Esophagus (tissue), 2 donors: Measurements from ENCODE around the gene DPYSL3. TPM values are rescaled to one million over a fixed set of nuclear protein-coding genes. Genes with fewer than 3 reads are reported as not detected.

Source experiments
- H3K27ac ChIP-seq, 2 donors: one replicate each; pipeline ENCODE4 v1.5.1; 2013; ENCODE audit warnings: low read depth in 2 of 2, mild to moderate bottlenecking in 2 of 2, inconsistent platforms in 1 of 2, low read length in 1 of 2, moderate library complexity in 1 of 2
- H3K27me3 ChIP-seq, 2 donors: one replicate each; pipeline ENCODE4 v1.6.1; 2013; ENCODE audit warnings: low read length in 2 of 2, control low read depth in 1 of 2, mild to moderate bottlenecking in 1 of 2; ENCODE audit not compliant: insufficient read depth in 2 of 2, control insufficient read depth in 1 of 2
- H3K36me3 ChIP-seq, 2 donors: one replicate each; pipeline ENCODE4 v1.6.1; 2013; ENCODE audit warnings: low read length in 1 of 2; ENCODE audit not compliant: control insufficient read depth in 2 of 2, insufficient read depth in 2 of 2
- H3K4me1 ChIP-seq, 2 donors: one replicate each; pipeline ENCODE4 v1.6.1; 2013; ENCODE audit warnings: low read length in 1 of 2; ENCODE audit not compliant: control insufficient read depth in 2 of 2, insufficient read depth in 2 of 2
- H3K4me3 ChIP-seq, 2 donors: one replicate each; pipeline ENCODE4 v1.5.1; 2013; ENCODE audit warnings: low read length in 2 of 2, mild to moderate bottlenecking in 2 of 2, low read depth in 1 of 2, moderate library complexity in 1 of 2
- H3K9me3 ChIP-seq, 2 donors: one replicate each; pipeline ENCODE4 v1.6.1; 2013; ENCODE audit warnings: mild to moderate bottlenecking in 2 of 2, low read depth in 1 of 2, low read length in 1 of 2, moderate library complexity in 1 of 2; ENCODE audit not compliant: control insufficient read depth in 2 of 2, insufficient read depth in 1 of 2
- WGBS, 2 donors: extraction: QIAGEN DNeasy Blood & Tissue Kit; methylation state at CpG; one replicate each; pipeline ENCODE4 v1.1.7; 2013; 5-methylcytosine and 5-hydroxymethylcytosine counted together
- polyA plus RNA-seq, 2 donors: library from polyadenylated mRNA; stranded (reverse); fragments of 200-250 nt; gene quantifications; one replicate each; pipeline ENCODE4 v1.2.3, GENCODE V29; 2013
- donor health status: healthy with polysubstance abuse.
- donor health status: Bipolar disorder and iron deficiency.

DPYSL3 gene
- polyA plus RNA-seq, 2 donors = 7.2 to 22.1 TPM

DNA sequence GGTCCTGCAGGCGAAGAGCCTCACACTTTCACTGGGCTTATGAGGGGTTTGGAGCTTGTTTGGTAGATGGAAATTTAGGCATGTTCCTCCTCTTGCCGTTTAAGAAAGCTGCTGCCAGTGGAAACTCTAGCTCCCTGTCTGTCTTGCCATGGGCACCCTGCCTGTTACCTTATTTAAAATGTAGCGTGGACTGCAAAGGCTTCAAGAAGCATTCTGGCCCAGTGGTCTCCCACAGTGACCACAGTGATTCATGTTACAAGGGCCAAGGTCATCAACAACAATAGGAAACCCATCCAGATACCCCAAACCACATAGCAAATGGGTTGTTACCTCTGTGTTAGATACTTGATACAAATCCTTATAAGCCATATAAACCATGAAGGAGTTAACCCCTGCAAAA, 96.6 kb downstream of the DPYSL3 start:
- no peak overlapping the region for H3K27ac ChIP-seq
- WGBS, 2 donors = 75 to 76% methylated on average over 3 of the region's 3 CpGs

DNA sequence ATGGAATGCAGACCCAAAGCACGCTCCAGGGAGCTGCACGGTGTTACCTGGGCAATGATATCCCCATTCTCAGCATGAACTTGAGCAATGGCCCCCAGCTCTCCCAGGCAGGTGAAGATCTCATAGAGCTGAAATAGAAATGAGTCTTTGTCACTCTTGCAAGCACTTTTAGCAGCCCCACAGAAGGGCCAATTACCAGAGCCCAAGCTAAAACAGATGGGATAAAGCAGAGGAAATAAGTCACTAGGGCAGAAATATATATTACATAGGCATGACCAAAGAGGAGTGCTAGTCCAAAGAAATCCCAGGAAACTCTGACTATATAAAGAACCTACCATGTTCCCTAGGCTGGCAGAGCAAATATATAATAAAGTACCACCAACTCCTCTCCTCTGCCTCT, 97.3 kb downstream of the DPYSL3 start:
- Histone ChIP-seq H3K27ac (no peak overlapping the region), H3K4me1 (no peaks in the 10 kb centered on the region), H3K27me3 (no peaks in the 10 kb centered on the region), H3K4me3 (no peak overlapping the region), H3K36me3 (peaks cover 3 to 6% of the 10 kb centered on the region in 2 donors), H3K9me3 (no peaks in the 10 kb centered on the region)
- WGBS, 2 donors = 92 to 95% methylated on average over 2 of the region's 2 CpGs

More for the DNA sequence above, 96.6 kb downstream of the DPYSL3 start:
- Histone ChIP-seq H3K9me3 (no peaks in the 10 kb centered on the region), H3K4me1 (no peaks in the 10 kb centered on the region), H3K4me3 (no peak overlapping the region), H3K27me3 (no peaks in the 10 kb centered on the region), H3K36me3 (peaks cover 3 to 6% of the 10 kb centered on the region in 2 donors)

DNA sequence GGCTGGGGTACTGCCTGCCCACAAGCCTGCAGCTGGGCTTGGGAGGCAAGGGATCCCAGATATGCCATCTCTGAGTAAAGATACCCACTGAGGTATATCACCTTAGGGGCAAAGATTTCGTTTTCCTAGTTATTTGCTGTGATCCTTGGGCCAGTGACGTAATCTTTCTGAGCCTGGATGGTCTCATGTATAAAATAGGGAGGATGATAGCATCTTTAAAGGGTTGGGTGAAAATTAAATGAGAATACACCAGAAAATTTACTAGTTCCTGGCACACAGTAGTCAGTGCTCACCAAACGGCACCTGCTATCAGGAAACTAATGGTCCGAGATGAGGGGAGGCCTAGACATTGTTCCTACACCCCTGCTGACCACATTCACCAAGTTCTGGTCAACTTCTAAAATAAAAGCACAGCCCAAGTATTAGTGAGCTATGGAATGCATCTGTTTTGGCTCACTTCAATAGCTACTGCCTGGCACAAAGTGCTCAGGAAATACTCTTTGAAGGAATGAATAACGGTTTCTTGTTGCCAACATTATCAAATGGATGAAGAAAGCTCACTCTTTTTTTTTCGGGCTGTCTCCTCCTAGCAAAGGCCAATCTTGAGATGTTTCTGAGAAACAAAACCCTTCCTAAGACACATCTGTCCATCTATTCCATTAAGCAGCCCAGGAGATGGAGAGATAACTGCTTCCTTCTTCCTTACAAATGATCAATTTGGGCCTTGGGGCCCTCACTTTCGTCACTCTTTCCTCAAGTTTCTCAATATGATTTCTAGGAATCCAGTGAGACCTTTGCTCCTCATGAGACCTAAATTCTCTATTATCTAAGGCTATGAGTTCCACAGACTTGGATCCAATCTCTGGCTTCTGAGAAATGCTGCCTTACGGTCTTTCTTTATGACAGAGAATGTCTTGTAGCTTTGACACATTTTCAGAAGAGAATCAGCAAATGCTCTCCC, 98.2 kb downstream of the DPYSL3 start:
- 69 to 72% methylated on average over 8 of the region's 8 CpGs for WGBS, 2 donors
- Histone ChIP-seq H3K9me3 (no peaks in the 10 kb centered on the region), H3K36me3 (peaks cover 3 to 6% of the 10 kb centered on the region in 2 donors), H3K4me3 (no peak overlapping the region), H3K27ac (peak overlapping the region; percentile 25 to 41), H3K4me1 (no peaks in the 10 kb centered on the region), H3K27me3 (no peaks in the 10 kb centered on the region)

DNA sequence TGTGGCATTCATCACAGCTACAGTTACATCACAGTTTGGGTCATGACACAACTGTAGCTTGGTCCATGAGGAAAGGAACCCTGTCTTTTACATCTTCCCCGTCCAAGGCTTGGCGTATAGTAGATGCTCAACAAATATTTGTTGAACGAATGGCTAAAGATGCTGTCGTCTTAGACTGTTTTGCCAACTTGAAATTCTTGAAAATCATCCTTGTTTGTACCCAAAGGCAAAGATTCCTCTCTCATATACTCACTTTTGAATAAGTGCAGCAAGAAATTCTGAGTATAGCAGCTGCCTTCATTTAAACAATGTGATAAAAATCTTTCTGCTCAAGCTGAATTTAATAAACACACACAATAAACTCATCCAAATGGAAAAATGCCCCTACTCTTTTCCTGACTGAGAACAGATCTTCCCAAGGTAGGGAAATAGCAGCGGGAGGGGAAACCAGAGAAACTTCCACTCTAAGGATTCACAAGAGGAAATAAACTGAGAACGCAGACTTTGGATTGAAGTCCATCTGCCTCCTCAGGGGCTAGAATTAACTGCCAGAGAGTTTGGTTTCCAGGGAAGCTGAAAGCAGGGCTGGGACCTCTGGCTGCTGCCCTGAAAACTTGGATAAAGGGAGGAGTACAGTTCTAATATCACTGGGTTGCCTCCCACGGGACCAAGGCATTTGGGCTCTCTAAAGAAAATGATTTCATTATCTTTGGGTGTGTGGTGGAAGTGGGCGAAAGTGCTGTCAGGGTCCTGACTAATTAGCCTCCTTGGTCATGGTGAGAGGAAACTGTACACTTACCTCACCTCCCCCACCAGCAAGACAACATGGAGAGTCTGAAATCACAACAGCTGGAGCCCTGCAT, 99.1 kb downstream of the DPYSL3 start:
- H3K4me3 ChIP-seq = no peak overlapping the region
- 65 to 69% methylated on average over 8 of the region's 8 CpGs for WGBS, 2 donors
- peak overlapping the region; percentile 25 to 41 for H3K27ac ChIP-seq
- no peaks in the 10 kb centered on the region for H3K9me3 ChIP-seq
- H3K4me1 ChIP-seq = no peaks in the 10 kb centered on the region
- H3K36me3 ChIP-seq = peaks cover 3 to 6% of the 10 kb centered on the region in 2 donors
- no peaks in the 10 kb centered on the region for H3K27me3 ChIP-seq

DNA sequence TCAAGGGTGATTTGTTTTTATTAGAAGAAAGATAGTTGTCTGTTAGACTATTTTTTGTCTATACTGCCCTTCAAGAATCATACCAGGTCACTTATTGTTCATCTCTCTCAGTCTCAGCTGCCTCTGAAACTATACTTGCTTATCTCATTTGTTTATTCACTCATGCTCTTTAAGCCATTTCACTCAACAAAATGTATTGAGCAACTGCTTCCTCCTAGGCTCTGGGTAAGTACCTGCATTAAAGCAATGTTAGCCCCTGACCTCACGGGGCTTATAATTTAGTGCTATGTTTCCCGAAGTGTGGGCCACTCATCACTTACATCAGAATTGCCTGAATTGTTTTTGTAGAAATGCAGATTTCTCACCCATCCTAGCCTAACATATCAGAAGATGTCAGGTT, 100.9 kb downstream of the DPYSL3 start:
- Histone ChIP-seq H3K9me3 (no peaks in the 10 kb centered on the region), H3K27me3 (no peaks in the 10 kb centered on the region), H3K4me1 (peaks cover 0 to 4% of the 10 kb centered on the region in 2 donors), H3K4me3 (no peak overlapping the region), H3K36me3 (no peaks in the 10 kb centered on the region), H3K27ac (no peak overlapping the region)
- 91 to 95% methylated on average over 2 of the region's 2 CpGs for WGBS, 2 donors

DNA sequence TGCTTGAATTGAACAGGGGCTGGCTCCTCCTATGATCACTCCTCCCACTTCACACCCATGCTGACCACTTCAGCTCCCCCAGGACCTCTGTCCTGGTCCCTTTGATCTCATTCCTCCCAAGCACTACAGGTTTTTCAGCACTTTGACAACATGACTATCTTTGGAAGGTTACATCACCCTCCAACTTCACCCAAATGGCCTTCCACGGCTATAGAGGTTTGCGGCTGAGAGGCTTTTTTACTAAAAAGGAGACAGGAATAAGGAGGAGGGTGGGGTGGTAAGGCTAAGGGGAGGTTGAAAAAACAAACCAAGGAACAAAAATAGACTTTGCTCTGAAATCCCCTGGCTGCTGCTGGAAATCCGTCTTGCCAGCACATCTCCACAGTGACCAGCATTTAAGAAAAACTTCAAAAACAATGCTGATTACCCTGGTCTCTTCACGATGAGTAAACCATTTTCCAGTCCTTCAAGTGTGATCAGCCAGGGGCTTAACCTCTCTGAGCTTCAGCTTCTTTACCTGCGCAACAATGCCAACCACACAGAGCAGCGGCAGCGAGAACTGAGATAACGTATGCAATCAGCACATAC, 102.7 kb downstream of the DPYSL3 start:
- Histone ChIP-seq H3K27ac (peak overlapping the region; percentile 1 to 82), H3K27me3 (no peaks in the 10 kb centered on the region), H3K9me3 (no peaks in the 10 kb centered on the region), H3K4me3 (no peak overlapping the region), H3K4me1 (peaks cover 0 to 6% of the 10 kb centered on the region in 2 donors), H3K36me3 (no peaks in the 10 kb centered on the region)
- 63 to 67% methylated on average over 8 of the region's 8 CpGs for WGBS, 2 donors

DNA sequence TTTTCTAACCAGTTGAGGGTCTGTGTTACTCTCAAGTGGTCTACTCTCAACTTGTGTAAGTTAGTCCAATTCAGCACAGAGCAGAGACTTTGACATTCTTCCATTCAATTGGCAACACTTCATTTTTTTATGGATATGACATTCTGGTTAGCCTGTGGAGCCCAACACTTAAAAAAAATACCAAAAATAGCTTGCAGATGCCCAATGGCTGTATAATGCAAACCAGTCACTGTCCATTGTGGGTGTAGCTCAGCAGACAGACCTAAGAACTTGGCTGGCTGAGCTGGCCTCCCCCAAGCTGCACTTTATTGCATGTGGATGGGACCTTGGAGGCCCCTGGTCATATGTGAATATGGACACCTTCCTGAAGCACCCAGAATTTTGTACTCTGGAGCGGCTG, 103.2 kb downstream of the DPYSL3 start:
- WGBS, 2 donors = 87 to 91% methylated on average over 1 of the region's 1 CpG
- no peaks in the 10 kb centered on the region for H3K36me3 ChIP-seq
- H3K4me3 ChIP-seq = no peak overlapping the region
- no peaks in the 10 kb centered on the region for H3K27me3 ChIP-seq
- peaks cover 0 to 6% of the 10 kb centered on the region in 2 donors for H3K4me1 ChIP-seq
- H3K9me3 ChIP-seq = no peaks in the 10 kb centered on the region
- H3K27ac ChIP-seq = peak overlapping the region; percentile 1 to 82

DNA sequence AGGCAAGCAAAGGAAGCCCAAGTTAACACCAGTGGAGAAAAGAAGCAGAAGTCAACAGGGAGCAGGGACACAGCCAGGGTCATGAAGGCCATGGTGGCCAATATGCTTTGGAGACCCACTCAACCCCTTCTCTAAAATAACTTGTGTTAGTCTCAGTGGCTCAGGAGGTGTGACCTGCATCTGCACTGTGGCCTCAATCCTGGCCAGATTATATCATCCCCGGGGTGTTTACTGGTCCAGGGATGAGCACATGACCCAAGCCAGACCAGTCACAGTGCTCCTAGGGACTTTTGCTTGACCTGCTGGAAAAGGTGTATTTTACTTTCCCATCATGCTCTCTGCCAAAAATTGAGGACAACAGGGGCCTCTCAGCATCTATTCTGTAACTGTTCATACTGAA, 105.2 kb downstream of the DPYSL3 start:
- Histone ChIP-seq H3K4me3 (no peak overlapping the region), H3K9me3 (no peaks in the 10 kb centered on the region), H3K4me1 (peaks cover 0 to 6% of the 10 kb centered on the region in 2 donors), H3K27ac (peak overlapping the region; percentile 95 to 96), H3K27me3 (no peaks in the 10 kb centered on the region), H3K36me3 (peaks cover 0 to 3% of the 10 kb centered on the region in 2 donors)
- 83 to 87% methylated on average over 1 of the region's 1 CpG for whole genome bisulfite sequencing, 2 donors
